ENCODE data around the gene AASDH. TPM values are rescaled to one million over a fixed set of nuclear protein-coding genes. Genes with fewer than 3 reads are reported as not detected.

Gene AASDH
- total RNA-seq, 1 experiment from 2014 or later, result 5.4 TPM

GRCh38 chr4:56417396-56417795 lies 30.1 kb upstream of the AASDH start:
- no peaks in the 10 kb centered on the region for H3K27me3 ChIP-seq (ENCODE audit: control insufficient read depth, insufficient read depth, low read length)
- TF ChIP-seq SIN3A (IDR thresholded peaks at IDR 0.05; ENCODE audit: borderline replicate concordance, insufficient read depth, low read depth, low read length) (no peak), POLR2AphosphoS5 (IDR thresholded peaks at IDR 0.05; ENCODE audit: low read depth, low read length) (no peak), REST (IDR thresholded peaks at IDR 0.05; ENCODE audit: insufficient read depth in 1 of 2, low read depth in 2 of 2, low read length in 1 of 2) (no peak), CTCF (IDR thresholded peaks at IDR 0.05) (no peak), TCF7L2 (IDR thresholded peaks at IDR 0.05; ENCODE audit: low read depth, low read length) (no peak)
- no peak for ATAC-seq
- ChIA-PET POLR2A (interaction anchor here (0.6 kb wide), 1 partner anchor 483 kb away, joined by 3 read pairs; no protein-coding TSS in a partner anchor), CTCF (no interaction called here)
- in situ Hi-C loops (cut with HindIII; ENCODE audit: low pct_unique_long_range_greater_than_20kb, low sequenced_read_pairs), result no loop called here
- DNase-seq (ENCODE audit: low read depth, low spot score), result no peak
- intact Hi-C loops (cut with micrococcal nuclease; ENCODE audit: unreplicated experiment), result no loop called here
- no peaks in the 10 kb centered on the region for H3K4me1 ChIP-seq (ENCODE audit: control insufficient read depth, insufficient read depth, low read length)
- no peak overlapping the region for H3K4me3 ChIP-seq (ENCODE audit: low read depth in 2 of 2, low read length in 2 of 2)
- H3K9me3 ChIP-seq (ENCODE audit: control insufficient read depth, insufficient read depth, low read depth, low read length), result no peaks in the 10 kb centered on the region
- H3K36me3 ChIP-seq (ENCODE audit: control insufficient read depth, insufficient read depth, low read length), result no peaks in the 10 kb centered on the region; the same call in 1 of the 2 replicates
- no peak overlapping the region for H3K27ac ChIP-seq (ENCODE audit: low read length)
- BruUV-seq (replicated peaks), result no TSS peak

GRCh38 chr4:56416349-56416748 lies 29.1 kb upstream of the AASDH start:
- ChIA-PET CTCF (no interaction called here), POLR2A (no interaction called here)
- no peaks in the 10 kb centered on the region for H3K9me3 ChIP-seq (ENCODE audit: control insufficient read depth, insufficient read depth, low read depth, low read length)
- H3K36me3 ChIP-seq (ENCODE audit: control insufficient read depth, insufficient read depth, low read length), result no peaks in the 10 kb centered on the region; the same call in 1 of the 2 replicates
- BruUV-seq (replicated peaks), result no TSS peak
- intact Hi-C loops (cut with micrococcal nuclease; ENCODE audit: unreplicated experiment), result no loop called here
- no peak overlapping the region for H3K27ac ChIP-seq (ENCODE audit: low read length)
- no peak overlapping the region for H3K4me3 ChIP-seq (ENCODE audit: low read depth in 2 of 2, low read length in 2 of 2)
- H3K27me3 ChIP-seq (ENCODE audit: control insufficient read depth, insufficient read depth, low read length), result no peaks in the 10 kb centered on the region
- in situ Hi-C loops (cut with HindIII; ENCODE audit: low pct_unique_long_range_greater_than_20kb, low sequenced_read_pairs), result no loop called here
- no peaks in the 10 kb centered on the region for H3K4me1 ChIP-seq (ENCODE audit: control insufficient read depth, insufficient read depth, low read length)
- no peak for TF ChIP-seq TCF7L2 (IDR thresholded peaks at IDR 0.05; ENCODE audit: low read depth, low read length)
- no peak for TF ChIP-seq POLR2AphosphoS5 (IDR thresholded peaks at IDR 0.05; ENCODE audit: low read depth, low read length)
- no peak for TF ChIP-seq CTCF (IDR thresholded peaks at IDR 0.05)
- TF ChIP-seq REST (IDR thresholded peaks at IDR 0.05; ENCODE audit: insufficient read depth in 1 of 2, low read depth in 2 of 2, low read length in 1 of 2), result no peak
- no peak for TF ChIP-seq SIN3A (IDR thresholded peaks at IDR 0.05; ENCODE audit: borderline replicate concordance, insufficient read depth, low read depth, low read length)
- ATAC-seq, result no peak
- DNase-seq (ENCODE audit: low read depth, low spot score), result no peak

Measured in Panc1 (cell line).